CD4-positive, CD25-positive, alpha-beta regulatory T cell (primary cell): ENCODE results near the gene ZNF180. TPM values are rescaled to one million over a fixed set of nuclear protein-coding genes. Genes with fewer than 3 reads are reported as not detected.
"Not testable (repeated sequence)": the region's sequence is repeated elsewhere in the genome, so short reads cannot be mapped to it uniquely, and the experiment has no call there.

Experiments
- ATAC-seq, 2 donors: fragments of 150-1000 bp; cut with Tn5 transposase; one replicate each; pipeline ENCODE4 v1.10.0; 2021; ENCODE audit warnings: low read depth in 2 of 2, moderate number of reproducible peaks in 2 of 2, moderate library complexity in 1 of 2
- DNase-seq, 3 donors: peaks; one replicate each; pipeline versions ENCODE4 v3.0.0 to v3.0.0-alpha.2; 2012 to 2022; ENCODE audit warnings: mixed read lengths in 1 of 3
- H3K27ac ChIP-seq: one replicate; pipeline ENCODE4 v1.7.0; 2013; ENCODE audit warnings: mild to moderate bottlenecking, low read length; ENCODE audit not compliant: insufficient read depth, poor library complexity, severe bottlenecking
- H3K27me3 ChIP-seq: one replicate; pipeline ENCODE4 v1.7.0; 2013; ENCODE audit warnings: low read length; ENCODE audit not compliant: control insufficient read depth, insufficient read depth
- H3K36me3 ChIP-seq: one replicate; pipeline ENCODE4 v1.7.0; 2013; ENCODE audit warnings: mild to moderate bottlenecking, low read length, moderate library complexity; ENCODE audit not compliant: control insufficient read depth, insufficient read depth
- H3K4me1 ChIP-seq: 2 replicates; pipeline ENCODE4 v1.7.0; 2013; ENCODE audit warnings: mild to moderate bottlenecking, low read length; ENCODE audit not compliant: insufficient read depth, control insufficient read depth, poor library complexity, severe bottlenecking
- H3K4me3 ChIP-seq: one replicate; pipeline ENCODE4 v1.7.0; 2013; ENCODE audit warnings: low read depth, mild to moderate bottlenecking, low read length, moderate library complexity
- H3K9me3 ChIP-seq, 2 experiments: 1 replicate in 1 of 2; 2 replicates in 1 of 2; pipeline ENCODE4 v1.7.0; 2013; ENCODE audit warnings: low read length in 2 of 2, mild to moderate bottlenecking in 1 of 2, moderate library complexity in 1 of 2; ENCODE audit not compliant: control insufficient read depth in 2 of 2
- H3K27ac Mint-ChIP-seq, 3 donors: one replicate each; pipeline ENCODE4 v1.8.0; 2020 to 2022; ENCODE audit warnings: mild to moderate bottlenecking in 3 of 3, mixed read lengths in 3 of 3, moderate library complexity in 2 of 3
- H3K27me3 Mint-ChIP-seq: one replicate; pipeline ENCODE4 v1.8.0; 2022; ENCODE audit warnings: mild to moderate bottlenecking, mixed read lengths
- H3K36me3 Mint-ChIP-seq: one replicate; pipeline ENCODE4 v1.8.0; 2020; ENCODE audit warnings: mixed read lengths
- H3K4me1 Mint-ChIP-seq, 4 donors: one replicate each; pipeline ENCODE4 v1.8.0; 2020 to 2022; ENCODE audit warnings: mixed read lengths in 4 of 4, mild to moderate bottlenecking in 1 of 4
- H3K4me3 Mint-ChIP-seq, 4 donors: one replicate each; pipeline ENCODE4 v1.8.0; 2020 to 2022; ENCODE audit warnings: mild to moderate bottlenecking in 4 of 4, mixed read lengths in 4 of 4, moderate library complexity in 3 of 4
- H3K9me3 Mint-ChIP-seq, 7 donors: one replicate each; pipeline ENCODE4 v1.8.0; 2020 to 2022; ENCODE audit warnings: mixed read lengths in 7 of 7, mild to moderate bottlenecking in 3 of 7, moderate library complexity in 2 of 7
- polyA plus RNA-seq, 4 donors: library from polyadenylated mRNA; unstranded; fragments of 300-500 nt; fragmentation: Illumina TruSeq; gene quantifications; one replicate each; pipeline ENCODE4 v1.2.3, GENCODE V29; 2021
- total RNA-seq: library from RNA; stranded (reverse); gene quantifications from one replicate; pipeline ENCODE4 v1.2.3, GENCODE V29; 2022

The ZNF180 gene
- total and polyA plus RNA-seq, 5 donors from 2014 or later, result 5.8 to 11.5 (median 10.2) TPM

DNA sequence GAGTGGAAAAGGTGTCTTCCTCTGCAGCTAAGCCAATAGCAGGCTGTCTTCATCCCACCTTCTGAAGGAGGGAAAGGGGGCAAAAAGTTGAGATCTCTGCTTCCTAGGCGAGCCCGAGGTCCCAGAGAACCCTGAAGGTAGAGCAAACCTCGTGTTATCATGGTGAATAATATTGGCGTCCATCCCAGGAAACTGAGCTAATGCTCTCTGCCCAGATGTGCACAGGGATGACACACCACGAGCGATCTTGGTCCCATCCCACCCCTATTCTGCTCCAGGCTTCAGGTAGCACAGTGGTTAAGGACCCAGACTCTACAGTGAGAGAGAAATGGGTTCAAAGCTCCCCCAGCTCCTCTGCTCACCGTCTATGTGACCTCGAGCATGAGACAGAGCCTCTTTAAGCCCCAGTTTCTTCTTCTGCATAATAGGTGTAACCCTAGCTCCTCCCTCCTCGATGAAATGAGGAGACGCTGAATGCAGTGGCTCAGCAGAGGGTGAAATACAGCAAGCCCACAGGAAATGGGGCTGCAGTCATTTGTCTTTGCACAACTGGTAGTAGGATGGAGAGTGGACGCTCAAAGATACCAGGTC lies 39.0 kb upstream of the ZNF180 start:
- Histone ChIP-seq H3K4me1 (no peaks in the 10 kb centered on the region), H3K9me3 (peaks cover 4 to 6% of the 10 kb centered on the region in 2 experiments), H3K36me3 (no peaks in the 10 kb centered on the region), H3K27ac (no peak overlapping the region), H3K4me3 (no peak overlapping the region), H3K27me3 (no peaks in the 10 kb centered on the region)
- H3K4me1 Mint-ChIP-seq, result no peaks in the 10 kb centered on the region
- no peaks in the 10 kb centered on the region for H3K36me3 Mint-ChIP-seq
- H3K27me3 Mint-ChIP-seq, result no peaks in the 10 kb centered on the region
- no peak overlapping the region for H3K27ac Mint-ChIP-seq
- no peak overlapping the region for H3K4me3 Mint-ChIP-seq
- DNase-seq (no peak), ATAC-seq (no peak)
- peaks cover 0 to 47% (median 18%) of the 10 kb centered on the region in 7 donors for H3K9me3 Mint-ChIP-seq

DNA sequence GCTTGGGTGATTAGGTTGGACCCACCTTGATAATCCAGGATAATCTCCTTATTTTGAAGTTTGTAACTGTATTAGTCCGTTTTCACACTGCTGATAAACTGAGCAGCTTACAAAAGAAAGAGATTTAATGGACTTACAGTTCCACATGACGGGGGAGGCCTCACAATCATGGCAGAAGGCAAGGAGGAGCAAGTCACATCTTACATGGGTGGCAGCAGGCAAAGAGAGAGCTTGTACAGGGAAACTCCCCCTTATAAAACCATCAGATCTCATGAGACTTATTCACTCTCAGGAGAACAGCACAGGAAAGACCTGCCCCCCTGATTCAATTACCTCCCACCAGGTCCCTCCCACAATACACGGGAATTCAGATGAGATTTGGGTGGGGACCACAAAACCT lies 35.0 kb upstream of the ZNF180 start:
- not testable (repeated sequence) for H3K36me3 Mint-ChIP-seq, H3K4me1 Mint-ChIP-seq, H3K27me3 ChIP-seq, ATAC-seq, H3K9me3 ChIP-seq, H3K27me3 Mint-ChIP-seq, H3K36me3 ChIP-seq, H3K27ac Mint-ChIP-seq, H3K4me3 Mint-ChIP-seq, H3K4me1 ChIP-seq, DNase-seq, H3K27ac ChIP-seq, H3K4me3 ChIP-seq
- peaks cover 0 to 42% (median 19%) of the 10 kb centered on the region in 7 donors for H3K9me3 Mint-ChIP-seq

DNA sequence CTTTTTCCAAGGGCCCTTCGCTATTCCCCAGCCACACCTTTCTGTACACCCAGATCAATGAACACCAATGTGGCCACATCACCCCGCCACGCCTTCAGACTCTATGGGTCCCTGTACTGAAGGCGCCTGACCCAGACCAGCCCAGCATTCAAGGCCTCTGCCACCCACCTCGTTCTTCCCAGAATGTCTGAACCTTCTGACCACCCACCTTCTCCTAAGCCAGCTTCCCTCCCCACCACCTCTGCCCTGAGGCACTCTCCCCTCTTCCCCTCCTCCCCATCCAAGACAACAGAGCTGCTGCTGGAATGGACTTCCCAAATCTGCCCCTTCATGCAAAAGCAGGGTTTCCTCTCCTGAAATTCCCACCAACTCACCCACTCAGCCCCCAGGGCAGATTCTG lies 32.5 kb upstream of the ZNF180 start:
- H3K27me3 Mint-ChIP-seq, result no peaks in the 10 kb centered on the region
- Histone ChIP-seq H3K36me3 (no peaks in the 10 kb centered on the region), H3K4me1 (no peaks in the 10 kb centered on the region), H3K4me3 (no peak overlapping the region), H3K27me3 (no peaks in the 10 kb centered on the region), H3K9me3 (peaks cover 6 to 7% of the 10 kb centered on the region in 2 experiments), H3K27ac (no peak overlapping the region)
- peaks cover 0 to 39% (median 15%) of the 10 kb centered on the region in 7 donors for H3K9me3 Mint-ChIP-seq
- DNase-seq (no peak), ATAC-seq (no peak)
- H3K4me3 Mint-ChIP-seq, result no peak overlapping the region
- no peak overlapping the region for H3K27ac Mint-ChIP-seq
- H3K36me3 Mint-ChIP-seq, result peaks cover 3% of the 10 kb centered on the region
- H3K4me1 Mint-ChIP-seq, result no peaks in the 10 kb centered on the region

DNA sequence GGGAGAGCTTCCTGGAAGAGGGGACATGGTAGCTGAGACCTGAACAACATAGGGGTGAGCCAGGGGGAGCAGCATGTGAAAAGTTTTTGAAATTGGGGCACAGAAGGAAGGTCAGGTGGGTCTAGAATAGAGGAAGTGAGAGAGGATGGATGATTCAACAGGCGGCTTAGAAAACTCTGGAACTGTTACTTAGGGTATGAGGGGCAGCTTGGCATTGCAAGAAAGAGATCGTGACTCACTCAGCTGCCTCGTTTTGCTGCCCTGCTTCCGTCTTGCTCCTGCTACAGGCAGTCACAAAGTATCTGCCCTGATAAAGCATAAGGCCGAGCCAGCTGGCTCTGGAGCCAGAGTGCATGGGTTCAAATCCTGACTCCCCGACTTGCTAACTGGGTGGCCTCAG lies 30.5 kb upstream of the ZNF180 start:
- Mint-ChIP-seq H3K4me1 (no peaks in the 10 kb centered on the region), H3K9me3 (peaks cover 0 to 31% (median 8%) of the 10 kb centered on the region in 7 donors), H3K27me3 (no peaks in the 10 kb centered on the region), H3K27ac (no peak overlapping the region), H3K4me3 (peak overlapping the region in 1 of 4 donors; percentile 15), H3K36me3 (peaks cover 3% of the 10 kb centered on the region)
- no peak overlapping the region for H3K4me3 ChIP-seq
- no peaks in the 10 kb centered on the region for H3K4me1 ChIP-seq
- DNase-seq, result no peak
- no peaks in the 10 kb centered on the region for H3K27me3 ChIP-seq
- no peak for ATAC-seq
- no peak overlapping the region for H3K27ac ChIP-seq
- H3K36me3 ChIP-seq, result no peaks in the 10 kb centered on the region
- peaks cover 4 to 7% of the 10 kb centered on the region in 2 experiments for H3K9me3 ChIP-seq

DNA sequence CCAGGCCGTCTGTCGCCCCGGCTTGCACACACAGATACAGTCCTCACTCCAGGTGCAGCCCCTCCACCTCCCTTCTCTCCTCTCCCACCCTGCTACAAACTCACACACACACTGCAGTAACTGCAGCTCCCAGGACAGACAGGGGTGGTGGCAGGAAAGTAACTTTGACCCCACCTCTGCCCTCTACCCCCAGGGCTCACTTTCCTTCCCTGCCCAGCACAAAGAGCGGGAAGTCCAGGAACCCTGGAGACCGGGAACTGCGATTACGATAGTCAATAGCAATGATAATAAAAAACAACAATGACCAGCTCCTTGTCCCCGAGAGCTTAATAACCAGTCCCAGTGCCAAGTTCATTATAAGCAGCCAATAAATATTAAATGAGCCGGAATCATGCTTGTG lies 29.2 kb upstream of the ZNF180 start, which contains the start of gene CEACAM20:
TSS of gene CEACAM20 (minus strand) at position 140 of the 400 bp plus-strand sequence. CDS start 166 bp downstream, outside the sequence.
- DNase-seq (no peak), ATAC-seq (no peak)
- H3K27me3 ChIP-seq, result no peaks in the 10 kb centered on the region
- H3K36me3 Mint-ChIP-seq, result peaks cover 3% of the 10 kb centered on the region
- H3K4me1 ChIP-seq, result no peaks in the 10 kb centered on the region
- H3K27ac ChIP-seq, result no peak within 1 kb of the TSS
- no peaks in the 10 kb centered on the region for H3K4me1 Mint-ChIP-seq
- H3K36me3 ChIP-seq, result no peaks in the 10 kb centered on the region
- no peak within 1 kb of the TSS for H3K4me3 Mint-ChIP-seq
- H3K4me3 ChIP-seq, result no peak within 1 kb of the TSS
- H3K27ac Mint-ChIP-seq, result no peak within 1 kb of the TSS
- no peaks in the 10 kb centered on the region for H3K27me3 Mint-ChIP-seq
- H3K9me3 ChIP-seq, result peaks cover 3 to 4% of the 10 kb centered on the region in 2 experiments
- peaks cover 0 to 28% (median 6%) of the 10 kb centered on the region in 7 donors for H3K9me3 Mint-ChIP-seq

DNA sequence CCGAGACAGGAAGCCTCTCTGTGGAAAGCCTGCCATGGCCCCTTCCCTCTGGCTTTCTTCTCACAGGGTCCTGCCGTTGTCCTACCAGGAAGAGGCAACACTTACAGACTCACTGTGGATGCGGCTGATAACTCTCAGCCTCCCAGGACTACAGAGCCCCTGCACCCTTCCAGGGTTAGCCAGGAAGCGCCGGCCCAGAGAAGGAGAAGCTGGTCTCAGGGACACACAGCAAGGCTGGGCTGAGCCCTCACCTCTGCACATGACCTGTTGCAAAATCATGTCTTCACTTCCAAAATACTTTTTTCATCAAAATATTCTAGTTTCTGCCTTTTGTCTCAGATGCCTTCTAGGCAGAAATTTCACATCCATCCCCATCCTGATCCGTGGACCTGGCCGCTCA lies 27.2 kb upstream of the ZNF180 start:
- H3K27me3 ChIP-seq, result no peaks in the 10 kb centered on the region
- no peak overlapping the region for H3K27ac ChIP-seq
- H3K36me3 ChIP-seq, result no peaks in the 10 kb centered on the region
- no peak for DNase-seq
- Mint-ChIP-seq H3K36me3 (no peaks in the 10 kb centered on the region), H3K9me3 (peaks cover 0 to 20% (median 8%) of the 10 kb centered on the region in 7 donors), H3K27ac (no peak overlapping the region), H3K27me3 (no peaks in the 10 kb centered on the region), H3K4me3 (peak overlapping the region in 1 of 4 donors; percentile 35), H3K4me1 (no peaks in the 10 kb centered on the region)
- peaks cover 3 to 4% of the 10 kb centered on the region in 2 experiments for H3K9me3 ChIP-seq
- no peak overlapping the region for H3K4me3 ChIP-seq
- no peak for ATAC-seq
- H3K4me1 ChIP-seq, result no peaks in the 10 kb centered on the region

DNA sequence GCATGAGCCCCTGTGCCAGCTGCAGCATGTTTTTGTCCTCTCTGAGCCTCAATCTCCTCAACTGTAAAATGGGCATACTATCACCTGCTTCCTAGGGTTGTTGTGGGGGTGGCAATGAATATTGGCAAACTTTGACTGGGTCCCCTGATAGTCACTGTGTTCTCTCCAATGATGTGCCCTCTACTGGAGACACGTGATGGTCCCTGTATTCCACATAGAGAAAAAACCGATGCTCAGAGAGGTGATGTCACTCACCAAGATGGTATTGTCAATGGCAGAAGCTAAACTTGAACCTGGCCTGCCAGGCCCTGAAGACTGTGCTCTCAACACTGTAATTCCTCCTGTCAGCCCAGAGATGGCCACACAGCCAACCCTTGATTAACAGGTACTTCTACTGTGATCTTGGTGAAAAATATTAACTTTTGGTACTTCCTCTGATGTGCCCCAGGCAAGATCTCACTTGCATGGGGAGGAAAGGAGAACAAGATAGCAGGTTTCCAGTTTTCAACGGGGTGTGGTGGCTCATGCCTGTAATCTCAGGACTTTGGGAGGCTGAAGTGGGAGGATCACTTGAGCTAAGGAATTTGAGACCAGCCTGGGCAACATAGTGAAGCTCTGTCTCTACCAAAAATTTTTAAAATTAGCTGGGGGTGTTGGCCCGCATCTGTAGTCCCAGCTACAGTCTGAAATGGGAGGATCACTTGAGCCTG lies 25.6 kb upstream of the ZNF180 start:
- no peaks in the 10 kb centered on the region for H3K4me1 Mint-ChIP-seq
- Histone ChIP-seq H3K4me1 (no peaks in the 10 kb centered on the region), H3K36me3 (no peaks in the 10 kb centered on the region), H3K9me3 (peaks cover 4 to 10% of the 10 kb centered on the region in 2 experiments), H3K27me3 (no peaks in the 10 kb centered on the region), H3K4me3 (no peak overlapping the region), H3K27ac (no peak overlapping the region)
- no peaks in the 10 kb centered on the region for H3K36me3 Mint-ChIP-seq
- H3K27ac Mint-ChIP-seq, result no peak overlapping the region
- H3K9me3 Mint-ChIP-seq, result peaks cover 0 to 20% (median 8%) of the 10 kb centered on the region in 7 donors
- no peak for ATAC-seq
- no peak overlapping the region for H3K4me3 Mint-ChIP-seq
- no peaks in the 10 kb centered on the region for H3K27me3 Mint-ChIP-seq
- DNase-seq, result no peak

DNA sequence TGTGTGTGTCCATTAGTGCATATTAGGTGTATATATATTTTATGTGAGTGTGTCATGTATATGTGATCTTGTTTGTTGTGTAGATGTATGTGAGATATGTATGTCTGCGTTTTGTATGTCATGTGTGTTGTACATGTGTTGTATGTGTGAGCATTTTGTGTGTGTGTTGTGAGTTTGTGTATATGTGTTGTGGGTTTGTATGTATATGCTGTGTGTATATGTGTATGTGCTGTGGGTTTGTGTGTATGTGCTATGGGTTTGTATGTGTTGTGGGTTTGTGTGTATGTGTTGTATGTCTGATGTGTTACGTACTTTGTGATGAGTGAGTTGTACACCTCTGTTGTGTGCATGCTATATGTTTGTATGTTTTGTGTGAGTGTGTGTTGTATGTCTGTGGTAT lies 21.0 kb upstream of the ZNF180 start:
- H3K36me3 Mint-ChIP-seq, result no peaks in the 10 kb centered on the region
- ATAC-seq, result no peak
- Histone ChIP-seq H3K4me3 (no peak overlapping the region), H3K27me3 (no peaks in the 10 kb centered on the region), H3K36me3 (no peaks in the 10 kb centered on the region), H3K4me1 (no peaks in the 10 kb centered on the region), H3K9me3 (peaks cover 5 to 10% of the 10 kb centered on the region in 2 experiments), H3K27ac (no peak overlapping the region)
- H3K27me3 Mint-ChIP-seq, result no peaks in the 10 kb centered on the region
- peaks cover 0 to 11% (median 4%) of the 10 kb centered on the region in 7 donors for H3K9me3 Mint-ChIP-seq
- H3K4me1 Mint-ChIP-seq, result no peaks in the 10 kb centered on the region
- H3K27ac Mint-ChIP-seq, result no peak overlapping the region
- H3K4me3 Mint-ChIP-seq, result no peak overlapping the region
- no peak for DNase-seq
